GM19452 (cell line): Measurements from ENCODE around the gene BLCAP.
"Not testable (repeated sequence)": the region's sequence is repeated elsewhere in the genome, so short reads cannot be mapped to it uniquely, and the experiment has no call there.

Source experiments
- ATAC-seq: cut with Tn5 transposase; IDR thresholded peaks from one replicate; pipeline ENCODE4 v1.9.1; 2021; ENCODE audit not compliant: unreplicated experiment

Gene BLCAP

GRCh38 chr20:37558306-37558705, 30.6 kb upstream of the BLCAP start:
- no peak for ATAC-seq

GRCh38 chr20:37556538-37556937, 28.9 kb upstream of the BLCAP start:
- no peak for ATAC-seq

GRCh38 chr20:37554721-37555298, 27.1 kb upstream of the BLCAP start:
- not testable (repeated sequence) for ATAC-seq

GRCh38 chr20:37552415-37552814, 24.7 kb upstream of the BLCAP start:
- no peak for ATAC-seq

GRCh38 chr20:37551660-37552059, 24.0 kb upstream of the BLCAP start:
- not testable (repeated sequence) for ATAC-seq

GRCh38 chr20:37550101-37550920, 22.6 kb upstream of the BLCAP start:
- not testable (repeated sequence) for ATAC-seq

GRCh38 chr20:37547912-37548311, 20.2 kb upstream of the BLCAP start:
- no peak for ATAC-seq

GRCh38 chr20:37545516-37545915, 17.8 kb upstream of the BLCAP start:
- no peak for ATAC-seq

GRCh38 chr20:37544386-37544785, 16.7 kb upstream of the BLCAP start:
- no peak for ATAC-seq

- no peak for ATAC-seq
Measured at GRCh38 chr20:37543828-37544227, 16.2 kb upstream of the BLCAP start.

GRCh38 chr20:37542281-37542680, 14.6 kb upstream of the BLCAP start:
- ATAC-seq: no peak

- ATAC-seq: no peak
Measured at GRCh38 chr20:37541326-37541725, 13.7 kb upstream of the BLCAP start.

- ATAC-seq: not testable (repeated sequence)
Measured at GRCh38 chr20:37540838-37541237, 13.2 kb upstream of the BLCAP start.

GRCh38 chr20:37540001-37540400, 12.3 kb upstream of the BLCAP start:
- ATAC-seq: no peak

GRCh38 chr20:37539424-37539823, 11.7 kb upstream of the BLCAP start:
- ATAC-seq: no peak

- no peak for ATAC-seq
Measured at GRCh38 chr20:37538003-37538402, 10.3 kb upstream of the BLCAP start.

- ATAC-seq: no peak
Measured at GRCh38 chr20:37537505-37537904, 9.8 kb upstream of the BLCAP start.

GRCh38 chr20:37535443-37536132, 7.9 kb upstream of the BLCAP start:
- ATAC-seq: no peak

GRCh38 chr20:37534401-37535157, 6.9 kb upstream of the BLCAP start:
- peak; percentile 91 for ATAC-seq

- no peak for ATAC-seq
Measured at GRCh38 chr20:37533154-37533715, 5.6 kb upstream of the BLCAP start.

GRCh38 chr20:37531856-37532255, 4.2 kb upstream of the BLCAP start:
- ATAC-seq: no peak
